H9 (cell line): ENCODE measurements around the gene CNTFR. TPM values are rescaled to one million over a fixed set of nuclear protein-coding genes. Genes with fewer than 3 reads are reported as not detected.

Experiments
- DNase-seq: peaks from one replicate; pipeline ENCODE4 v3.0.0-alpha.2; 2017
- H2AFZ ChIP-seq: one replicate; pipeline ENCODE4 v1.6.1; 2013; ENCODE audit warnings: mild to moderate bottlenecking, low read length, control low read depth, moderate library complexity
- H2AK5ac ChIP-seq: 2 replicates; pipeline ENCODE4 v1.6.1; 2013; ENCODE audit warnings: low read length, control low read depth, mixed read lengths; ENCODE audit not compliant: insufficient read length
- H2BK120ac ChIP-seq: one replicate; pipeline ENCODE4 v1.6.1; 2013; ENCODE audit warnings: low read depth, mild to moderate bottlenecking, low read length, control low read depth, inconsistent platforms; ENCODE audit not compliant: poor library complexity, severe bottlenecking
- H2BK12ac ChIP-seq: 2 replicates; pipeline ENCODE4 v1.6.1; 2013; ENCODE audit warnings: low read length, control low read depth, mixed read lengths, low read depth; ENCODE audit not compliant: insufficient read length
- H2BK15ac ChIP-seq: 2 replicates; pipeline ENCODE4 v1.6.1; 2013; ENCODE audit warnings: low read depth, low read length, control low read depth
- H2BK20ac ChIP-seq: one replicate; pipeline ENCODE4 v1.6.1; 2013; ENCODE audit warnings: low read depth, mild to moderate bottlenecking, low read length, control low read depth, inconsistent platforms; ENCODE audit not compliant: poor library complexity, severe bottlenecking
- H2BK5ac ChIP-seq: 2 replicates; pipeline ENCODE4 v1.6.1; 2013; ENCODE audit warnings: low read length, control low read depth, mixed read lengths; ENCODE audit not compliant: insufficient read length
- H3K14ac ChIP-seq: 2 replicates; pipeline ENCODE4 v1.6.1; 2013; ENCODE audit warnings: low read length, control low read depth; ENCODE audit not compliant: insufficient read depth
- H3K18ac ChIP-seq: 2 replicates; pipeline ENCODE4 v1.6.1; 2013; ENCODE audit warnings: low read depth, mild to moderate bottlenecking, mixed read lengths, low read length, control low read depth; ENCODE audit not compliant: insufficient read length
- H3K23ac ChIP-seq: 2 replicates; pipeline ENCODE4 v1.6.1; 2013; ENCODE audit warnings: low read length, control low read depth, mixed read lengths, low read depth; ENCODE audit not compliant: insufficient read length
- H3K23me2 ChIP-seq: 2 replicates; pipeline ENCODE4 v1.6.1; 2013; ENCODE audit warnings: low read depth, mild to moderate bottlenecking, mixed read lengths, low read length, control low read depth; ENCODE audit not compliant: insufficient read length, poor library complexity, severe bottlenecking
- H3K27ac ChIP-seq: 2 replicates; pipeline ENCODE4 v1.5.1; 2013; ENCODE audit warnings: low read length, control low read depth, mixed read lengths, low read depth; ENCODE audit not compliant: insufficient read length
- H3K27me3 ChIP-seq: 2 replicates; pipeline ENCODE4 v1.6.1; 2013; ENCODE audit warnings: low read length, control low read depth, inconsistent platforms; ENCODE audit not compliant: insufficient read depth
- H3K4ac ChIP-seq: 2 replicates; pipeline ENCODE4 v1.6.1; 2013; ENCODE audit warnings: low read depth, mild to moderate bottlenecking, control low read depth, inconsistent platforms, low read length, moderate library complexity
- H3K4me1 ChIP-seq: 2 replicates; pipeline ENCODE4 v1.6.1; 2013; ENCODE audit warnings: low read length, control low read depth, inconsistent platforms; ENCODE audit not compliant: insufficient read depth
- H3K4me2 ChIP-seq: 2 replicates; pipeline ENCODE4 v1.6.1; 2013; ENCODE audit warnings: low read length, control low read depth, mixed read lengths; ENCODE audit not compliant: insufficient read length, insufficient read depth
- H3K56ac ChIP-seq: 2 replicates; pipeline ENCODE4 v1.6.1; 2013; ENCODE audit warnings: low read depth, mild to moderate bottlenecking, mixed read lengths, low read length, control low read depth; ENCODE audit not compliant: insufficient read length
- H3K79me1 ChIP-seq: 2 replicates; pipeline ENCODE4 v1.6.1; 2013; ENCODE audit warnings: low read depth, mild to moderate bottlenecking, moderate library complexity, low read length, control low read depth, inconsistent platforms; ENCODE audit not compliant: insufficient read depth, poor library complexity, severe bottlenecking
- H3K79me2 ChIP-seq: 2 replicates; pipeline ENCODE4 v1.6.1; 2013; ENCODE audit warnings: low read length, control low read depth, inconsistent platforms; ENCODE audit not compliant: insufficient read depth
- H3K9ac ChIP-seq: 2 replicates; pipeline ENCODE4 v1.6.1; 2013; ENCODE audit warnings: low read length, control low read depth, mixed read lengths; ENCODE audit not compliant: insufficient read length; ENCODE audit errors: extremely low read depth
- H3K9me3 ChIP-seq: one replicate; pipeline ENCODE4 v1.6.1; 2013; ENCODE audit warnings: low read depth, low read length, inconsistent platforms; ENCODE audit not compliant: control insufficient read depth
- H3T11ph ChIP-seq: one replicate; pipeline ENCODE4 v1.6.1; 2013; ENCODE audit warnings: mild to moderate bottlenecking, low read length, control low read depth, inconsistent platforms
- H4K20me1 ChIP-seq: one replicate; pipeline ENCODE4 v1.6.1; 2013; ENCODE audit not compliant: control insufficient read depth, insufficient read length, insufficient read depth
- H4K5ac ChIP-seq: 2 replicates; pipeline ENCODE4 v1.6.1; 2013; ENCODE audit warnings: low read depth, mild to moderate bottlenecking, mixed read lengths, low read length, control low read depth; ENCODE audit not compliant: insufficient read length
- H4K8ac ChIP-seq: replicated peaks from 2 replicates; pipeline ENCODE4 v1.6.1; 2013; ENCODE audit warnings: low read length, control low read depth, mixed read lengths, low read depth; ENCODE audit not compliant: insufficient read length
- H4K91ac ChIP-seq: 2 replicates; pipeline ENCODE4 v1.6.1; 2013; ENCODE audit warnings: low read depth, mild to moderate bottlenecking, moderate library complexity, mixed read lengths, low read length, control low read depth; ENCODE audit not compliant: insufficient read length
- H3K27ac Mint-ChIP-seq, 3 experiments: 2 replicates in 2 of 3; 3 replicates in 1 of 3; pipeline ENCODE4 v1.8.0; 2020 to 2021; ENCODE audit warnings: mixed read lengths in 3 of 3, mild to moderate bottlenecking in 1 of 3, moderate library complexity in 1 of 3
- H3K27me3 Mint-ChIP-seq: 2 replicates; pipeline ENCODE4 v1.8.0; 2021; ENCODE audit warnings: low read depth, mild to moderate bottlenecking, moderate library complexity, mixed read lengths
- H3K36me3 Mint-ChIP-seq, 3 experiments: 2 replicates in 2 of 3; 3 replicates in 1 of 3; pipeline ENCODE4 v1.8.0; 2020 to 2021; ENCODE audit warnings: low read depth in 3 of 3, mixed read lengths in 3 of 3; ENCODE audit not compliant: insufficient read depth in 1 of 3
- H3K4me1 Mint-ChIP-seq, 2 experiments: 2 replicates each; pipeline ENCODE4 v1.8.0; 2020; ENCODE audit warnings: mixed read lengths in 2 of 2
- H3K4me3 Mint-ChIP-seq, 2 experiments: 2 replicates in 1 of 2; 3 replicates in 1 of 2; pipeline ENCODE4 v1.8.0; 2020 to 2021; ENCODE audit warnings: mild to moderate bottlenecking in 2 of 2, mixed read lengths in 2 of 2, moderate library complexity in 1 of 2
- H3K9me3 Mint-ChIP-seq, 2 experiments: 2 replicates in 1 of 2; 3 replicates in 1 of 2; pipeline ENCODE4 v1.8.0; 2020; ENCODE audit warnings: mild to moderate bottlenecking in 2 of 2, mixed read lengths in 2 of 2, moderate library complexity in 1 of 2
- WGBS: extraction: QIAGEN DNeasy Blood & Tissue Kit; methylation state at CpG from one replicate; pipeline ENCODE4 v1.1.7; 2013; ENCODE audit warnings: missing lambda C conversion rate, low lambda C conversion rate, mixed read lengths; ENCODE audit not compliant: insufficient read length; ENCODE audit errors: extremely low coverage; 5-methylcytosine and 5-hydroxymethylcytosine counted together
- total RNA-seq: library from RNA; stranded (reverse); gene quantifications from 2 replicates; pipeline ENCODE4 v1.2.1, GENCODE V29; 2021
- TF ChIP-seq, protein P1 (sequence below): fragments of 200-600 bp; sonication (generic); conservative IDR thresholded peaks from 3 replicates; pipeline ENCODE4 v1.8.0; 2021; ENCODE audit warnings: antibody characterized with exemption, mild to moderate bottlenecking

CNTFR gene
- total RNA-seq, 1 experiment from 2014 or later, result 0.55 TPM

DNA sequence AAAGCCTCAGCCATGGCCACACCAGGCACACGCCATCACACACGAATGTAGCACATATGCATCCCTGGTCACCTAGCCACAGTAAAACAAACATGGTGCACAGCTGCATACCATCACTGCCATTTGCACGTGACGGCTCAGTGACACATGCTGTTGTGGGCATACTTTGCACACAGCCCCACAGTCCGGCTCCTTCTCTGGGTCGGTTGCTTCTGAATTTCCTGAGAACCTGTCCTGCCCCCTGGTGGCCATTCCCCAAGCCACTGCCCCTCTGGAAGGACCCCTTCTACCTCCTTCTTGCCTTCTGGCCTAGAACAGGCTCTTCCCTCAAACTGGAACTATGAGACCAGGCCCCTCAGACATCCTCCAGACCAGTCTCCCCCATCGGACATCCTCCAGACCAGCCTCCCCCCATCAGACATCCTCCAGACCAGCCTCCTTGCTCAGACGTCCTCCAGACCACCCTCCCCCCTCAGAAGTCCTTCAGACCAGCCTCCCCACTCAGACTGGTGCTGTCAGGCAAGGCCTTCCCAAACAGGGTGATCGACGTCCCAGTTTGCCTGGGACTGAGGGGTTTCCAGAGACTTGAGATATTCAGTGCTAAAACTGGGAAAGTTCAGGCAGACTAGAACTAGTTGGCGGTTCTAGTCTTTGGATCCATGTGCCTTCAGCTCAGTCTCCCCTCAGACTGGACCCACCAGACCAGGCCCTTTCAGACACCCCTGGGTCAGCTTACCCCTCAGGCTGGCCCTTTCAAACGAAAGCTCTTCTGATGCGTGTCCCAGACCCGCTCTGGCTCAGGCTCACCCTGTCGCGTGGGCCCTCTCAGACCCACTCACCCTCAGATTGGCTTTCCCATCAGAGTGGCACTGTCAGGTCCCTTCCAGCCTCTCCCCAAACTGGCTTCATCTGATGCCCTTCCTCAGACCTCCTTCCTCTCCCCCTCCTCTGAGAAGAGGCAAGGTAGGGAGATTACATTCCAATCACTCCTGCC, 42.4 kb downstream of the CNTFR start:
- Histone ChIP-seq H3K18ac (no peak overlapping the region), H3K27me3 (no peaks in the 10 kb centered on the region), H3T11ph (no peak overlapping the region), H2BK120ac (no peak overlapping the region), H3K14ac (no peak overlapping the region), H3K4me1 (no peaks in the 10 kb centered on the region), H2BK20ac (no peak overlapping the region), H2BK15ac (no peak overlapping the region; the same call in 1 of the 2 replicates), H3K79me1 (no peaks in the 10 kb centered on the region), H4K8ac (no peak overlapping the region), H2AK5ac (no peak overlapping the region), H3K56ac (no peak overlapping the region), H2BK5ac (no peak overlapping the region), H3K79me2 (no peaks in the 10 kb centered on the region), H3K9me3 (no peaks in the 10 kb centered on the region), H4K20me1 (no peaks in the 10 kb centered on the region), H2BK12ac (no peak overlapping the region), H3K23ac (no peak overlapping the region), H3K9ac (no peak overlapping the region), H3K4me2 (no peak overlapping the region), H3K27ac (no peak overlapping the region), H2AFZ (no peak overlapping the region), H3K23me2 (no peaks in the 10 kb centered on the region), H4K91ac (no peak overlapping the region), H4K5ac (no peak overlapping the region), H3K4ac (no peak overlapping the region)
- TF ChIP-seq, protein P1, sequence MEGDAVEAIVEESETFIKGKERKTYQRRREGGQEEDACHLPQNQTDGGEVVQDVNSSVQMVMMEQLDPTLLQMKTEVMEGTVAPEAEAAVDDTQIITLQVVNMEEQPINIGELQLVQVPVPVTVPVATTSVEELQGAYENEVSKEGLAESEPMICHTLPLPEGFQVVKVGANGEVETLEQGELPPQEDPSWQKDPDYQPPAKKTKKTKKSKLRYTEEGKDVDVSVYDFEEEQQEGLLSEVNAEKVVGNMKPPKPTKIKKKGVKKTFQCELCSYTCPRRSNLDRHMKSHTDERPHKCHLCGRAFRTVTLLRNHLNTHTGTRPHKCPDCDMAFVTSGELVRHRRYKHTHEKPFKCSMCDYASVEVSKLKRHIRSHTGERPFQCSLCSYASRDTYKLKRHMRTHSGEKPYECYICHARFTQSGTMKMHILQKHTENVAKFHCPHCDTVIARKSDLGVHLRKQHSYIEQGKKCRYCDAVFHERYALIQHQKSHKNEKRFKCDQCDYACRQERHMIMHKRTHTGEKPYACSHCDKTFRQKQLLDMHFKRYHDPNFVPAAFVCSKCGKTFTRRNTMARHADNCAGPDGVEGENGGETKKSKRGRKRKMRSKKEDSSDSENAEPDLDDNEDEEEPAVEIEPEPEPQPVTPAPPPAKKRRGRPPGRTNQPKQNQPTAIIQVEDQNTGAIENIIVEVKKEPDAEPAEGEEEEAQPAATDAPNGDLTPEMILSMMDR, result peak; percentile 86
- no peaks in the 10 kb centered on the region for H3K36me3 Mint-ChIP-seq
- H3K4me3 Mint-ChIP-seq, result 0 out of 5 replicates have a peak overlapping the region, but pooled peaks of 1 of the 2 experiments have one; percentile 27
- no peaks in the 10 kb centered on the region for H3K9me3 Mint-ChIP-seq
- peaks cover 0 to 6% of the 10 kb centered on the region in 2 experiments; a peak in 2 of 4 replicates for H3K4me1 Mint-ChIP-seq
- no peak overlapping the region; a peak in 1 of 7 replicates for H3K27ac Mint-ChIP-seq
- WGBS, result no CpG with 5 or more reads among the region's 16 CpGs
- peaks cover 16% of the 10 kb centered on the region for H3K27me3 Mint-ChIP-seq
- DNase-seq, result peak; percentile 85
